ENCODE measurements around the gene AREL1. TPM values are rescaled to one million over a fixed set of nuclear protein-coding genes. Genes with fewer than 3 reads are reported as not detected.
"Not testable (repeated sequence)": the region's sequence is repeated elsewhere in the genome, so short reads cannot be mapped to it uniquely, and the experiment has no call there.

AREL1 gene, protein sequence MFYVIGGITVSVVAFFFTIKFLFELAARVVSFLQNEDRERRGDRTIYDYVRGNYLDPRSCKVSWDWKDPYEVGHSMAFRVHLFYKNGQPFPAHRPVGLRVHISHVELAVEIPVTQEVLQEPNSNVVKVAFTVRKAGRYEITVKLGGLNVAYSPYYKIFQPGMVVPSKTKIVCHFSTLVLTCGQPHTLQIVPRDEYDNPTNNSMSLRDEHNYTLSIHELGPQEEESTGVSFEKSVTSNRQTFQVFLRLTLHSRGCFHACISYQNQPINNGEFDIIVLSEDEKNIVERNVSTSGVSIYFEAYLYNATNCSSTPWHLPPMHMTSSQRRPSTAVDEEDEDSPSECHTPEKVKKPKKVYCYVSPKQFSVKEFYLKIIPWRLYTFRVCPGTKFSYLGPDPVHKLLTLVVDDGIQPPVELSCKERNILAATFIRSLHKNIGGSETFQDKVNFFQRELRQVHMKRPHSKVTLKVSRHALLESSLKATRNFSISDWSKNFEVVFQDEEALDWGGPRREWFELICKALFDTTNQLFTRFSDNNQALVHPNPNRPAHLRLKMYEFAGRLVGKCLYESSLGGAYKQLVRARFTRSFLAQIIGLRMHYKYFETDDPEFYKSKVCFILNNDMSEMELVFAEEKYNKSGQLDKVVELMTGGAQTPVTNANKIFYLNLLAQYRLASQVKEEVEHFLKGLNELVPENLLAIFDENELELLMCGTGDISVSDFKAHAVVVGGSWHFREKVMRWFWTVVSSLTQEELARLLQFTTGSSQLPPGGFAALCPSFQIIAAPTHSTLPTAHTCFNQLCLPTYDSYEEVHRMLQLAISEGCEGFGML
- total RNA-seq, result 10 to 100 TPM; 43.6 to 44.2 TPM

- peak; percentile 97 for ATAC-seq
- Mint-ChIP-seq H3K4me1 (peaks cover 48% of the 10 kb centered on the region), H3K4me3 (peak within 1 kb of the TSS; percentile 99), H3K36me3 (peaks cover 12% of the 10 kb centered on the region), H3K9me3 (ENCODE audit: low read depth) (no peaks in the 10 kb centered on the region), H3K27me3 (no peaks in the 10 kb centered on the region), H3K27ac (peak within 1 kb of the TSS; percentile 96)
- CTCF ChIA-PET, result no interaction called here
- peak; percentile 92 for DNase-seq
Observed at GRCh38 chr14:74712499-74713394, at the start of gene AREL1, which contains the start of gene FCF1. Gene AREL1, minus strand, starts transcription at chr14:74713080. Its CDS starts 27,465 bp downstream, at chr14:74685615. Gene FCF1, plus strand, starts transcription at chr14:74713144. Its CDS starts 54 bp downstream, at chr14:74713198.

GRCh38 chr14:74758505-74758904 is 45.6 kb upstream of the AREL1 start:
- H3K27me3 Mint-ChIP-seq; H3K27ac Mint-ChIP-seq; H3K4me3 Mint-ChIP-seq; CTCF ChIA-PET; H3K4me1 Mint-ChIP-seq; H3K9me3 Mint-ChIP-seq (ENCODE audit: low read depth); DNase-seq; H3K36me3 Mint-ChIP-seq; ATAC-seq: not testable (repeated sequence)

- H3K9me3 Mint-ChIP-seq (ENCODE audit: low read depth), result peaks cover 7% of the 10 kb centered on the region
- CTCF ChIA-PET, result no interaction called here
Observed at GRCh38 chr14:74756326-74756725, 43.4 kb upstream of the AREL1 start.

GRCh38 chr14:74754899-74755298 is 42.0 kb upstream of the AREL1 start:
- CTCF ChIA-PET, result interaction anchor here (0.8 to 1.2 kb wide), 3 partner anchors 8 to 146 kb away, joined by 3 read pairs; partner anchors contain the start of gene YLPM1

More at GRCh38 chr14:74756326-74756725, 43.4 kb upstream of the AREL1 start:
- ATAC-seq (no peak), DNase-seq (no peak)
- no peaks in the 10 kb centered on the region for H3K27me3 Mint-ChIP-seq
- no peak overlapping the region for H3K4me3 Mint-ChIP-seq
- peaks cover 7% of the 10 kb centered on the region for H3K36me3 Mint-ChIP-seq
- no peaks in the 10 kb centered on the region for H3K4me1 Mint-ChIP-seq
- H3K27ac Mint-ChIP-seq, result no peak overlapping the region

GRCh38 chr14:74754157-74754556 is 41.3 kb upstream of the AREL1 start:
- CTCF ChIA-PET, result interaction anchor here (0.8 to 1.2 kb wide), 3 partner anchors 9 to 145 kb away, joined by 3 read pairs; partner anchors contain the start of gene YLPM1
- Mint-ChIP-seq H3K36me3 (peaks cover 7% of the 10 kb centered on the region), H3K4me3 (no peak overlapping the region), H3K9me3 (ENCODE audit: low read depth) (peaks cover 7% of the 10 kb centered on the region), H3K27ac (no peak overlapping the region), H3K4me1 (no peaks in the 10 kb centered on the region), H3K27me3 (no peaks in the 10 kb centered on the region)
- DNase-seq (no peak), ATAC-seq (no peak)

More at GRCh38 chr14:74754899-74755298, 42.0 kb upstream of the AREL1 start:
- H3K27ac Mint-ChIP-seq, result no peak overlapping the region
- peaks cover 7% of the 10 kb centered on the region for H3K36me3 Mint-ChIP-seq
- no peak for DNase-seq
- ATAC-seq, result no peak
- H3K27me3 Mint-ChIP-seq, result no peaks in the 10 kb centered on the region
- H3K4me1 Mint-ChIP-seq, result no peaks in the 10 kb centered on the region
- peaks cover 7% of the 10 kb centered on the region for H3K9me3 Mint-ChIP-seq (ENCODE audit: low read depth)
- no peak overlapping the region for H3K4me3 Mint-ChIP-seq

GRCh38 chr14:74747237-74747636 is 34.4 kb upstream of the AREL1 start:
- H3K36me3 Mint-ChIP-seq, result peaks cover 4% of the 10 kb centered on the region
- CTCF ChIA-PET, result interaction anchor here (0.6 kb wide), 1 partner anchor 10 kb away, joined by 3 read pairs; no protein-coding TSS in a partner anchor
- H3K27ac Mint-ChIP-seq, result no peak overlapping the region
- ATAC-seq (no peak), DNase-seq (no peak)
- H3K9me3 Mint-ChIP-seq (ENCODE audit: low read depth), result peaks cover 4% of the 10 kb centered on the region
- H3K4me3 Mint-ChIP-seq, result no peak overlapping the region
- no peaks in the 10 kb centered on the region for H3K4me1 Mint-ChIP-seq
- no peaks in the 10 kb centered on the region for H3K27me3 Mint-ChIP-seq

- Mint-ChIP-seq H3K27me3 (no peaks in the 10 kb centered on the region), H3K27ac (no peak overlapping the region), H3K4me1 (no peaks in the 10 kb centered on the region), H3K36me3 (peaks cover 22% of the 10 kb centered on the region), H3K9me3 (ENCODE audit: low read depth) (no peaks in the 10 kb centered on the region), H3K4me3 (no peak overlapping the region)
- DNase-seq (no peak), ATAC-seq (no peak)
- CTCF ChIA-PET, result interaction anchor here (1.2 kb wide), 1 partner anchor 23 kb away, joined by 4 read pairs; no protein-coding TSS in a partner anchor
Observed at GRCh38 chr14:74739293-74740030, 26.6 kb upstream of the AREL1 start.

DNA sequence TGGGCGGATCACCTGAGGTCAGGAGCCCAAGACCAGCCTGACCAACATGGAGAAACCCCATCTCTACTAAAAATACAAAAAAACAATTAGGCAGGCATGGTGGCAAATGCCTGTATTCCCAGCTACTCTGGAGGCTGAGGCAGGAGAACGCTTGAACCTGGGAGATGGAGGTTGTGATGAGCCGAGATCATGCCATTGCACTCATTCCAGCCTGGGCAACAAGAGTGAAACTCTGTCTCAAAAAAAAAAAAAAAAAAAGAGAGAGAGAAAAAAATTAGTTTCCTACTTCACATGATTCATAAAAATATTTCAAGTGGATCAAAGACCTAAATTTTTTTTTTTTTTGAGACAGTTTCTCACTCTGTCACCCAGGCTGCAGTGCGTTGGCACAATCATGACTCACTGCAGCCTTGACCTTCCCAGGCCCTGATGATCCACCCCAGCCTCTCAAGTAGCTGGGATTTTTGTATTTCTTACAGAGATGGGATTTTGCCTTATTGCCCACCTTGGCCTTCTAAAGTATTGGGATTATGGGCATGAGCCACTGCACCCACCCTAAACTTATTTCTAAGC is 25.0 kb upstream of the AREL1 start:
- H3K36me3 Mint-ChIP-seq, result peaks cover 30% of the 10 kb centered on the region
- DNase-seq (no peak), ATAC-seq (no peak)
- H3K4me3 Mint-ChIP-seq, result no peak overlapping the region
- no peaks in the 10 kb centered on the region for H3K27me3 Mint-ChIP-seq
- CTCF ChIA-PET, result no interaction called here
- H3K4me1 Mint-ChIP-seq, result no peaks in the 10 kb centered on the region
- no peaks in the 10 kb centered on the region for H3K9me3 Mint-ChIP-seq (ENCODE audit: low read depth)
- no peak overlapping the region for H3K27ac Mint-ChIP-seq

- CTCF ChIA-PET, result interaction anchor here (1.0 to 1.4 kb wide), 2 partner anchors 22 to 28 kb away, joined by 3 to 4 read pairs; partner anchors contain the start of gene YLPM1
- no peak for DNase-seq
- Mint-ChIP-seq H3K4me1 (no peaks in the 10 kb centered on the region), H3K27ac (no peak overlapping the region), H3K36me3 (peaks cover 37% of the 10 kb centered on the region), H3K9me3 (ENCODE audit: low read depth) (no peaks in the 10 kb centered on the region), H3K4me3 (no peak overlapping the region), H3K27me3 (no peaks in the 10 kb centered on the region)
- ATAC-seq, result no peak
Observed at GRCh38 chr14:74735125-74735524, 22.2 kb upstream of the AREL1 start.

DNA sequence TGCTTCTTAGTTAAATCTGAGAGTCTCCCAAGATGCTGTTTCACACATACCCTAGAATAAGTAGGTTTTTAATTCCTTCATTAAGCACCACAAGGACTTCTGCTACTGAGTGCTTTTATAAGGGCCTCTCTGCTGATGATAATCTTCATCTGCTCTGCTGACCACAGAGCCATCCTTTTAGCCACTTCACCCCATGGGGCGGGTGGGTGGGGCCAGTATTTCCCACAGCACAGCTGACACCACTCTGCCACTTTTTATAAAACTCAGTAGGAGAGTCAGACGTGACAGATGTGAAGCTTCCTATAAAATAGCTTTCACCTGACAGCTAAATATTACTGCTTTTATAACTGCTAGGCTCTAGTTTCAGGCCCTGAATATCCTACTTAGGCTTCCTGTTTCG is 20.3 kb upstream of the AREL1 start:
- no peak for DNase-seq
- CTCF ChIA-PET, result no interaction called here
- Mint-ChIP-seq H3K27ac (no peak overlapping the region), H3K27me3 (no peaks in the 10 kb centered on the region), H3K4me3 (no peak overlapping the region), H3K4me1 (no peaks in the 10 kb centered on the region), H3K9me3 (ENCODE audit: low read depth) (no peaks in the 10 kb centered on the region), H3K36me3 (peaks cover 29% of the 10 kb centered on the region)
- ATAC-seq, result no peak

DNA sequence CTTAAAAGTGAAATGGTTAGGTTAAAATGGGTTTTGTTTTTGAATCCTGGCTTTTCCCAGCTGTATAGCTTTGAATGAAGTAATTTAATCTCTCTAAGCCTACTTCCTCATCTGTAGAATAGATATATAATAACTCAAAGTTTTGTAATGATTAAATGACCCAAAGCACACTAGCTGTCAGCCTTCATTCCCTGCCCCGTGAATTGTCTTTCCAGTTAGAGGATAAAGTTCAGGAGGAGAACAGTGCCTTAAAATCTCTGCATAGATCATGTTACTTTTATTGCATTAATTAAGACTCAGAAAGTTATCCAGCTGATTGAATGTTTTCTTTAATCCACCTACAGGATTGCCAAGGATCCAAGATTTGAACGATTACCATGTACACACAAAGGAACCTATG is 19.5 kb upstream of the AREL1 start:
- H3K36me3 Mint-ChIP-seq, result peaks cover 29% of the 10 kb centered on the region
- H3K27me3 Mint-ChIP-seq, result no peaks in the 10 kb centered on the region
- ATAC-seq (no peak), DNase-seq (no peak)
- H3K4me1 Mint-ChIP-seq, result no peaks in the 10 kb centered on the region
- no peak overlapping the region for H3K27ac Mint-ChIP-seq
- H3K9me3 Mint-ChIP-seq (ENCODE audit: low read depth), result no peaks in the 10 kb centered on the region
- H3K4me3 Mint-ChIP-seq, result no peak overlapping the region
- CTCF ChIA-PET, result no interaction called here

DNA sequence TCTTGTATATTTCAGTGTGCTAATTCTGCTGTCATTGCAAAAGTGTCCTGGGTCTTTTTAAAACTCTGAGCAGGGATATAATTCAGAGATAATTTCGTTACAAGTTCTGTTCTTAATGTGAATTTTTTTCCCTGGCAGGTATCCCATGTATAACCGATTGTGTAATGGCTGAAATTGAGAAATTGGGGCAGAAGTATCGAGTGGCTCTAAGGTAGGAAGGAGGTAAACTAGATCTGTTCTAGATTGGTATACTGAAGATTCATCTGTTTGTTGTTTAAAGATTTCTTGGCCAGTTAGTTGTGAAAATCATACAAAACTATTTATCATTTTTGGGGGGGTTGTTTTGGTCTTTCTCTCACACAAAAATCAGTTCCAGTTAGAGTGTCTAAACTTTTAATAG is 10.3 kb upstream of the AREL1 start:
- Mint-ChIP-seq H3K27ac (no peak overlapping the region), H3K4me1 (no peaks in the 10 kb centered on the region), H3K9me3 (ENCODE audit: low read depth) (no peaks in the 10 kb centered on the region), H3K4me3 (no peak overlapping the region), H3K36me3 (peaks cover 22% of the 10 kb centered on the region), H3K27me3 (no peaks in the 10 kb centered on the region)
- CTCF ChIA-PET, result no interaction called here
- ATAC-seq, result no peak
- no peak for DNase-seq

Data from activated CD8-positive, alpha-beta memory T cell treated with anti-CD3 and anti-CD28 coated beads, Interleukin-2, amount 10 ng/mL, durations not matched to agents 7 days and 5 days (primary cell).